ENCODE results near the gene CD59.

- TF ChIP-seq EP300 (IDR thresholded peaks at IDR 0.05; ENCODE audit: borderline replicate concordance in 1 of 2, control insufficient read depth in 1 of 2, low read depth in 2 of 2, low read length in 2 of 2) (no peak), NRF1 (conservative IDR thresholded peaks at IDR 0.05; ENCODE audit: low read depth, low read length) (no peak), FOXK2 (IDR thresholded peaks at IDR 0.05) (no peak), RAD21 (IDR thresholded peaks at IDR 0.05; ENCODE audit: insufficient read depth, low read depth, low read length) (0 out of 2 replicates have a peak, but pooled peaks have one; percentile 40), EZH2 (IDR thresholded peaks at IDR 0.05; ENCODE audit: borderline replicate concordance, control insufficient read depth, low read depth, low read length) (no peak), ZNF274 (IDR thresholded peaks at IDR 0.05; ENCODE audit: insufficient read depth, insufficient read length) (no peak)
- TF ChIP-seq, protein P1, sequence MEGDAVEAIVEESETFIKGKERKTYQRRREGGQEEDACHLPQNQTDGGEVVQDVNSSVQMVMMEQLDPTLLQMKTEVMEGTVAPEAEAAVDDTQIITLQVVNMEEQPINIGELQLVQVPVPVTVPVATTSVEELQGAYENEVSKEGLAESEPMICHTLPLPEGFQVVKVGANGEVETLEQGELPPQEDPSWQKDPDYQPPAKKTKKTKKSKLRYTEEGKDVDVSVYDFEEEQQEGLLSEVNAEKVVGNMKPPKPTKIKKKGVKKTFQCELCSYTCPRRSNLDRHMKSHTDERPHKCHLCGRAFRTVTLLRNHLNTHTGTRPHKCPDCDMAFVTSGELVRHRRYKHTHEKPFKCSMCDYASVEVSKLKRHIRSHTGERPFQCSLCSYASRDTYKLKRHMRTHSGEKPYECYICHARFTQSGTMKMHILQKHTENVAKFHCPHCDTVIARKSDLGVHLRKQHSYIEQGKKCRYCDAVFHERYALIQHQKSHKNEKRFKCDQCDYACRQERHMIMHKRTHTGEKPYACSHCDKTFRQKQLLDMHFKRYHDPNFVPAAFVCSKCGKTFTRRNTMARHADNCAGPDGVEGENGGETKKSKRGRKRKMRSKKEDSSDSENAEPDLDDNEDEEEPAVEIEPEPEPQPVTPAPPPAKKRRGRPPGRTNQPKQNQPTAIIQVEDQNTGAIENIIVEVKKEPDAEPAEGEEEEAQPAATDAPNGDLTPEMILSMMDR (IDR thresholded peaks at IDR 0.05 in 2 of 3, conservative IDR thresholded peaks at IDR 0.05 in 1 of 3; ENCODE audit: control insufficient read depth in 2 of 3, extremely low read depth in 1 of 3, insufficient read depth in 1 of 3, low read depth in 3 of 3, low read length in 3 of 3), result peak; percentile 21 to 60 (median 38); a peak in 3 of 6 replicates
Measured at GRCh38 chr11:33742249-33742851, 6.1 kb upstream of the CD59 start.
